Right lobe of liver (tissue), 6 donors: ENCODE measurements around the gene WDR77. TPM values are rescaled to one million over a fixed set of nuclear protein-coding genes. Genes with fewer than 3 reads are reported as not detected.

Experiments
- ATAC-seq, 4 donors: fragments of 200-7000 bp; cut with Tn5 transposase; one replicate each; pipeline ENCODE4 v1.9.1; 2020; ENCODE audit warnings: mild to moderate bottlenecking in 4 of 4, moderate library complexity in 4 of 4
- DNase-seq, 3 donors: peaks; one replicate each; pipeline ENCODE4 v3.0.0-alpha.2; 2020
- H3K27ac ChIP-seq, 3 donors: fragments of 200-600 bp; one replicate each; pipeline ENCODE4 v1.8.0; 2022
- H3K27me3 ChIP-seq, 2 donors: fragments of 200-600 bp; one replicate each; pipeline ENCODE4 v1.8.0; 2022
- H3K36me3 ChIP-seq, 4 donors: fragments of 200-600 bp; sonication (generic) in 1 of 4; one replicate each; pipeline versions ENCODE4 v1.5.1 to v1.8.0; 2017 to 2022; ENCODE audit warnings: control low read depth in 1 of 4
- H3K4me1 ChIP-seq, 4 donors: fragments of 200-600 bp; sonication (generic) in 1 of 4; one replicate each; pipeline versions ENCODE4 v1.5.1 to v1.8.0; 2017 to 2022; ENCODE audit warnings: control low read depth in 1 of 4
- H3K4me3 ChIP-seq, 3 donors: fragments of 200-600 bp; one replicate each; pipeline ENCODE4 v1.8.0; 2022
- H3K9me3 ChIP-seq, 4 donors: fragments of 200-600 bp; sonication (generic) in 1 of 4; one replicate each; pipeline versions ENCODE4 v1.5.1 to v1.8.0; 2017 to 2022; ENCODE audit warnings: control low read depth in 1 of 4
- POLR2A ChIP-seq: fragments of 450-650 bp; IDR thresholded peaks from one replicate; pipeline ENCODE4 v1.6.1; 2017; ENCODE audit warnings: antibody characterized with exemption, mild to moderate bottlenecking
- WGBS: methylation state at CpG from one replicate; pipeline ENCODE4 v1.1.6; 2018; ENCODE audit warnings: low coverage, low lambda C conversion rate; ENCODE audit not compliant: insufficient coverage; ENCODE audit errors: missing lambda C conversion rate; 5-methylcytosine and 5-hydroxymethylcytosine counted together
- intact Hi-C, 2 donors: fragments of 100-400 bp; cut with DNase I; formaldehyde crosslinking; loops; one replicate each; pipeline versions ENCODE4 v1.11.2 to v1.14.1; 2022
- total RNA-seq, 6 experiments: library from RNA; depleted of rRNA in 2 of 6; stranded (reverse); fragments of >200 nt in 2 of 6; fragmentation: NEBNext Ultra II Directional in 3 of 6; extraction: Animal tissue kit (Norgen Biotek cat#: 25700) in 3 of 6; gene quantifications; one replicate each; pipeline versions ENCODE4 v1.1.0 to v1.2.4, GENCODE V29; 2016 to 2023
- TF ChIP-seq, protein P1 (sequence below), 4 donors: fragments of 200-600 bp in 3 of 4; fragments of 450-650 bp in 1 of 4; IDR thresholded peaks; one replicate each; pipeline versions ENCODE4 v1.5.1 to v1.8.0; 2016 to 2022; ENCODE audit warnings: antibody characterized with exemption in 4 of 4, mild to moderate bottlenecking in 2 of 4
- donor health status: DM: no; HTN: yes; CAD: no.
- donor health status: DM: no; HTN: no; CAD: no.
- donor health status: DM: no; HTN: no; CAD: no.
- donor health status: DM: no; HTN: yes; CAD: no.
- donor health status: DM: no; HTN: yes; CAD: no.

Gene WDR77
- total RNA-seq, 6 experiments from 2014 or later = 11.4 to 27.3 (median 14.0) TPM

DNA sequence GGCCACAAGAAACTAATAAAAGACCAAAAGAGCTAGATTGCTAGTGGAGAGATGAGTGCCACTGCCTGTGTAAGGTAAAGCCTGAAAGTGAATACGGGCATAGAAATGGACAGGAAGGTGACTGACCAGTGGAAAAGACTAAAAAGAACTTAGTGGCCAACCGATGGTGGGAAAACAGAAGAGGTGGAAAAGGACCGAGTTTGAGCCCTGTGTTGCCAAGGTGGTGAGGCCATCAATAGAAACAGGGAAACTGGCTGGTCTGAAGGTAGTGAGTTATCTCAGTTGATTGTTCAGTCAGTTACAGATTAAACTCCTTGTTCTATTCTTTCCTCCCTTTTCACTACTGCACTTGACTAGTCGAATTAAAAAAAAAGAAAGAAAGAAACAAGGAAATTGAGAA is 2.5 kb downstream of the WDR77 start:
- Histone ChIP-seq H3K9me3 (no peaks in the 10 kb centered on the region), H3K36me3 (peaks cover 0 to 40% (median 13%) of the 10 kb centered on the region in 4 donors), H3K27ac (no peak overlapping the region), H3K4me3 (no peak overlapping the region), H3K27me3 (no peaks in the 10 kb centered on the region), H3K4me1 (peaks cover 0 to 23% (median 6%) of the 10 kb centered on the region in 4 donors)
- ATAC-seq = no peak
- WGBS = 78% methylated on average over 4 of the region's 4 CpGs
- intact Hi-C loops = no loop called here
- TF ChIP-seq POLR2A = no peak
- TF ChIP-seq, protein P1, sequence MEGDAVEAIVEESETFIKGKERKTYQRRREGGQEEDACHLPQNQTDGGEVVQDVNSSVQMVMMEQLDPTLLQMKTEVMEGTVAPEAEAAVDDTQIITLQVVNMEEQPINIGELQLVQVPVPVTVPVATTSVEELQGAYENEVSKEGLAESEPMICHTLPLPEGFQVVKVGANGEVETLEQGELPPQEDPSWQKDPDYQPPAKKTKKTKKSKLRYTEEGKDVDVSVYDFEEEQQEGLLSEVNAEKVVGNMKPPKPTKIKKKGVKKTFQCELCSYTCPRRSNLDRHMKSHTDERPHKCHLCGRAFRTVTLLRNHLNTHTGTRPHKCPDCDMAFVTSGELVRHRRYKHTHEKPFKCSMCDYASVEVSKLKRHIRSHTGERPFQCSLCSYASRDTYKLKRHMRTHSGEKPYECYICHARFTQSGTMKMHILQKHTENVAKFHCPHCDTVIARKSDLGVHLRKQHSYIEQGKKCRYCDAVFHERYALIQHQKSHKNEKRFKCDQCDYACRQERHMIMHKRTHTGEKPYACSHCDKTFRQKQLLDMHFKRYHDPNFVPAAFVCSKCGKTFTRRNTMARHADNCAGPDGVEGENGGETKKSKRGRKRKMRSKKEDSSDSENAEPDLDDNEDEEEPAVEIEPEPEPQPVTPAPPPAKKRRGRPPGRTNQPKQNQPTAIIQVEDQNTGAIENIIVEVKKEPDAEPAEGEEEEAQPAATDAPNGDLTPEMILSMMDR (IDR thresholded peaks at IDR 0.05) = no peak
- no peak for DNase-seq

DNA sequence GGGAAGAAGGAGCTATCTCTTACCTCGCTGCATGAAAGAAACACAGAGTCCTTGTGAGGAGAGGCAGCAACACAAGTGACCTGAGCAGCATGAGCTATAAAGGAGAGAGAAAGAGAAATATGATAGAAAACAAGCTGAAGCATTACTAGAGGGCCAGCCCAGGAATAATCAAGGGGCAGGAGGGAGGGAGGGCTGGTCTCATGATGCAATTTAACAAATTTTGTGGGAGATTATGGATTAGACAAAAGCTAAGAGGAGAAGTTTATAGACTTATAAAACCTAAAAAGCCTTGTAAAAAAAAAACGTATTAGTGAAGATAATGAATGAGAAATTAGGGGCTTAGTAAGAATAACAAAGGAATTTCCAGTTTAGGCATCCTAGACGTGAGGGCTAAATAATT is 5.0 kb downstream of the WDR77 start:
- Histone ChIP-seq H3K4me1 (peaks cover 0 to 8% (median 0%) of the 10 kb centered on the region in 4 donors), H3K36me3 (peaks cover 0 to 57% (median 23%) of the 10 kb centered on the region in 4 donors), H3K27me3 (no peaks in the 10 kb centered on the region), H3K4me3 (no peak overlapping the region), H3K9me3 (no peaks in the 10 kb centered on the region), H3K27ac (no peak overlapping the region)
- DNase-seq (no peak), ATAC-seq (no peak)
- WGBS = 89% methylated on average over 3 of the region's 3 CpGs
- intact Hi-C loops = no loop called here
- TF ChIP-seq, protein P1 (IDR thresholded peaks at IDR 0.05) = no peak
- no peak for TF ChIP-seq POLR2A

DNA sequence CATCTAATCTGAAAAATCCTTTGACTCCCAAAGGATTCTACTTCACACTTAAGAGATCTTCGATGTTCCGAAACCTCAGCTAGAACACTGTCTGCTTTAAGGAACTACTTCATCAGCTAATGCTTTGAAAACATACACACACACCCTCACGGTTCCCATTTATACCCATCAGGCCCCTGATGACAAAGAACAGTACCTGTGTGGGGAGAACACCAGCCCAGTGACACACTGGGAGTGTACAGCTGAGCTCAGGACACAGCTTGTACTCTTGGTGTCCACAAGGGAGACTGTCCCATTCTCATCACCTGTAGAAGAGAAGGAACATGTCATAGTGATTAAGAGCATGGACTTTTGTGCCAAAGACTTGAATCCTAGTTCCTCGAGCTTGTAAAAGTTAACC is 6.6 kb downstream of the WDR77 start:
- Histone ChIP-seq H3K27me3 (no peaks in the 10 kb centered on the region), H3K27ac (no peak overlapping the region), H3K9me3 (no peaks in the 10 kb centered on the region), H3K4me3 (no peak overlapping the region), H3K4me1 (no peaks in the 10 kb centered on the region), H3K36me3 (peaks cover 0 to 72% (median 24%) of the 10 kb centered on the region in 4 donors)
- TF ChIP-seq, protein P1 (IDR thresholded peaks at IDR 0.05) = no peak
- no peak for TF ChIP-seq POLR2A
- intact Hi-C loops = no loop called here
- DNase-seq (no peak), ATAC-seq (no peak)
- 88% methylated on average over 4 of the region's 4 CpGs for WGBS

DNA sequence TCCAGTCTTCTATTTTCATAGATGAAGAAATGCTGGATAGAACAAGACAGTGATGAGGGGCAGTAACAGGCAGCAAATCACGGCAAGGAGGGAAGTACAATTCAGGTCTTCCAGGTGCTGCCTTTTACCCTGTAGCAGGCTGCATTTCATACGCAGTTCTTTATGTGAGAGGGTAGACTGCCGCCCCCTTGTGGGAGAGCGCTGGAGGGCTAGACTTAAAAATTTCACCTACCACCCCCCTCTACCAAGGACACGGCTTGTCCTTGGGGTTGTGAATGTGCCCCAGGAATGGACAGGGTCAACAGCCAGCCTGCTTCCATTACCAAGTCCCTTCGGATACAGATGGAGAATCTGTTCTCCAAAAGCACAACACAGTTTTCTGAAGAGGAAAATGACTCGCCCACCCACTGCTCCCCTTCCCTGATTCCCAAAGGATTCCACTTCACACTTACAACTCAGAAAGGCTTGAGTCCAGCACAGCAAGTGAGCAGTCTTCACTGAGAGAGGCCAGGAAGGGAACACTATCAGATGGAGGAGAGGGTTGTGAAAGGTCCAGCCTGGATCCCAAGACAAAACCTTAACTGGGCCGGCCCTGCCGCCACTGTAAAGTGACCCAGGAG is 7.4 kb downstream of the WDR77 start:
- peak; percentile 54 to 74 (median 61) for ATAC-seq
- peaks cover 0 to 72% (median 24%) of the 10 kb centered on the region in 4 donors for H3K36me3 ChIP-seq

More for the DNA sequence above, 7.4 kb downstream of the WDR77 start:
- H3K9me3 ChIP-seq = no peaks in the 10 kb centered on the region
- WGBS = 42% methylated on average over 5 of the region's 9 CpGs
- intact Hi-C loops = no loop called here
- no peaks in the 10 kb centered on the region for H3K4me1 ChIP-seq
- no peaks in the 10 kb centered on the region for H3K27me3 ChIP-seq
- H3K27ac ChIP-seq = no peak overlapping the region
- no peak for TF ChIP-seq POLR2A
- TF ChIP-seq, protein P1 (IDR thresholded peaks at IDR 0.05) = peak; percentile 19 to 57 (median 42)
- no peak for DNase-seq
- H3K4me3 ChIP-seq = no peak overlapping the region
